GM04503 (cell line): Measurements from ENCODE around the gene DNTT.

ENCODE experiments used
- DNase-seq: peaks from one replicate; pipeline ENCODE4 v3.0.0-alpha.2; 2012; ENCODE audit warnings: low read depth

Gene DNTT

DNA sequence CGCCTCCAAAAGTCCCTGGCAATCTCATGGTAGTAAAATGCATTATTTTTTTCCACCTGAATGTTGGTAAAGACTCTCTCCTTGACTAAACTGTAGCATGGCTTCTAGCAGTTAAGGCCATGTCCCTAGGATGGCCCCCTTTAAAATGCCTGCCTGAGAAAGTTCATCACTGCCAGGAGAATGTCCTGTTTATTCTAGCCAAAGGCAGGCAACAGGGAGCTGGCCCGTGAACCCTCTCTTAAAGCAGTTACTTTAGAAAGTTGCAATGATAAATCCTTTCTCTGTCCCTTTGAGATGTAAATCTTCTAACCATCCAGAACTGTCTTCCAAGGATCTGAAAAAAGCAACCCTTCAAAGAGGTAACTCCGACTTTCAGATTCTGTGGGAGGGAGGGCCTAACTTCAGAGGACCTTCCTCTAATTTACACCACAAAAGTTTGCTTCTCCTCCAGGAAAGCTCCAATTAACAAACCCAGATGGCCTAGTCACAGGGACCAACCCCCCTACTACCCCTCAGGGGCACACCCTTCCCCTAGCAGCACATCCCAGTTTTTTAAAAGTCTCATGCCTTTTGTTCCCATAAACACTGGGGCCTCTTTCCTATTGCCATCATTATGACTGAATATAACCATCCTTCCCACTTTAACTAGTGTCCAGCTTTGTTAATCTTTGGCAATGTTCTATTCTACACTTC is 5.5 kb downstream of the DNTT start:
- no peak for DNase-seq

DNA sequence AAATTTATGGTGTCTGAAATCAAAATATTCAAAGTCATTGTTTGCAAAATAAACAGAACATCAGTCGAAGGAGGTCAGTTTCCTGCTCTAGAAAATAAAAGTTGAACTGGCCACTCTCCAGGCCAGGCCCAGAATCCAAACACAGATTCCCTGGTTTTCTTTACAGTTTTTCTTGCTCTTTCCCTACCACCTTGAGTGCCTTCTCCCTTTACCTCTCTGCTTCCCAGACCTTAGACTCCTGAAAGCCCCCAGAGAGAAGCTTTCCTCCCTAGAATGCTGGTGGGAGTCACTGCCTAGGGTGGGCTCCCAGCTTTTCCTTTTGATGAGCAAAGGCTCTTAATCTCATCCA is 6.1 kb downstream of the DNTT start:
- DNase-seq: no peak

DNA sequence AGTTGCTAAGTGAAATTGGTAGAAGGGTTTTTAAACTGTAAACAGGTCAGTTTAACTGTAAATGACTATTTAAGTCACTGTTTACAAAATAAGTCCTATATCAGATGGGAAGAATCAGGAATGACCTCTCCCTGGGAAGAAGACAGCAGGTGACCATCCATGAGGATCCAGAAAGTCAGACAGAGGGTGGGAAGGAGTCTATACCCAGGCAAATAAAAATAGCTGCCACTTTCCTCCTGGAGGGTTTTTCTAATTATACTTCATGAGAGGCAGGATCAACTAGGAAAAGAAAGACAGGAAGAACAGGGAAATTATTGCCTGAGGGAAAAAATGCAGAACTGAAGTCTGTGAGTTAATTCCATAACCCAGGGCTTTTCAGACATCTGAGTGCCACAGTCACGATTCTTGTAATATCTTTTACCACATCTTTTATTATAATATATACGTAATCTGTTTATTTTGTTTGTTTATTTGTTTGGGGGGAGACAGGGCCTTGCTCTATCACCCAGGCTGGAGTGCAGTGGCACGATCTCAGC is 7.0 kb downstream of the DNTT start:
- DNase-seq: no peak

DNA sequence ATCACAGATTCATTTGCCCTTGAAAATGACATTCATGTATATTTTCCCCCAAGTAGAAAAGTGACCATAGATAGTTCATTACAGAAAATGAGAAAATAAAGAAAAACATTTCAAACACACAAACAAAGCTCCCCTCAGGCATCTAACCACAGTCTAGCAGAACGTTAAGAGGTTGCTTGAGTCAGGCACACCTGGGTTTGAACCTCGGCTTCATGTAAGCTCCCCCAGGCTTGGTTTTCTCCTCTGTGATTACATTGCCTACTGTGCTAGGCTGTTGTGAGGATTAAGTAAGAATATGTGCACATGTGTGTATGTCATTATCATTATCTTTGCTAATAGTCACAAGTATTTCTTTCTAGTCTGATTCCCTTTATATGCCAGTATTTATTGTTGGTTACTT is 9.1 kb downstream of the DNTT start:
- DNase-seq: no peak

DNA sequence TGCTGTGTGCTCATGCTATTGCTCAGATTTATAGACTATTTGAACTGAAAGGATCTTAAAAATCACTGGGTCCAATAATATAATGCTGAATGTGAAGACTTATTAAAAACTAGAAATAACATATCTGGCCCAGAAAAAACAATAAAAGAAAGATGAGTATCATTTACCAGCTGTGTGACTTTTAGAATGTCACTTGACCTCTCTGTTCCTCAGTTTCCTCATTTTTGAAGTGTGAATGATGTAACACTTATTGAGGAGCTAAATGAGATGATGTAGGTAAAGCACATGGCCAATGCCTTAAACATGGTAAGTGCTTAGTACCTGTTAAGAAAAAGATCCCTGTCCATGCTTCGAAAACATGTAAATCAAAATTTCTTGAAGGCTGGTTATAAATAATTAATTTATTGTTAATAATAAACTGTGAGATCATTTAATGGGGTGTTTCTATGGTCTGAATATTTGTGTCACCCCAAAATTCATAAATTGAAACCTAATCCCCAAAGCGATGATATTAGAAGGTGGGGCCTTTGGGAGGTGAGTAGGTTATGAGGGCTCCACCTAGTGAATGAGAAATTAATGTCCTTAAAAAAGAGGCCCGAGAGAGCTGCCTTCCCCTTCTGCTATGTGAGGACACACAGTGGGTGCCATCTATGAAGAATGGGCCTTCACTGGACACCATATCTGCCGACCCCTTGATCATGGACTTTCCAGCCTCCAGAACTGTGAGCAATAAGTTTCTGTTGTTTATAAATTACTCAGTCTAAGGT is 13.0 kb downstream of the DNTT start:
- no peak for DNase-seq

DNA sequence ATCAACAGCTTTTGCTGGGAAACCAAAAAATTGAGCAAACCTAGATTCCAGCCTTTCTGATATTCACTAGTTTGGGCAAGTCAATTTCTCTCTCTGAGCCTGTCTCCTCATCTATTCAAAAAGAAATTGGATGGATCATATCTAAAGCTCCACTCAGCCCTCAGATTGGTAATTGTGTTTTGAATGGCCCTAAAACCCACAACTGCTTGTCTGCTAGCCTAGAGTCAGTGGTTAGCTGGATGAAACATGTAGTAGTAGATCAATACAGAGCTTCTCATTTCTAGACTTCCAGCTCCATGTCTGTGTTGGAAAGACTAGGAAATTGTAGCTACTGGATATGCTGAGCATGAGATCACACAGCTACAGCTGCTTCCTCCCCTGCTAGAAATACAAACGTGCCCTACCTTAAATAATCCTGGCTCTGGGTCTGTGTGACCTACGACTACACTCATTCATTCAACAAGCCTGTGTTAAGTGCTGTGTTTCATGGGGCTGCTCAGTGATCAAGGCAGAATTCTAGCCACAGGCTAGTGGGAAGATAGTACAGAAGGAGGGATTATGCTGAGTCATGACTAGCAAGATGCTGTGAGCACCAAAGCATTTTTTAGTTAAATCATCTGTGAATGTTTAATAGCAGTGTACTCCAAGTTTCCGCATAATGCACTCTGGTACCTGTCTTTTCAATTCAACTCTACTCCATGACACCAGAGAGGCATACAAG is 15.7 kb downstream of the DNTT start:
- no peak for DNase-seq

DNA sequence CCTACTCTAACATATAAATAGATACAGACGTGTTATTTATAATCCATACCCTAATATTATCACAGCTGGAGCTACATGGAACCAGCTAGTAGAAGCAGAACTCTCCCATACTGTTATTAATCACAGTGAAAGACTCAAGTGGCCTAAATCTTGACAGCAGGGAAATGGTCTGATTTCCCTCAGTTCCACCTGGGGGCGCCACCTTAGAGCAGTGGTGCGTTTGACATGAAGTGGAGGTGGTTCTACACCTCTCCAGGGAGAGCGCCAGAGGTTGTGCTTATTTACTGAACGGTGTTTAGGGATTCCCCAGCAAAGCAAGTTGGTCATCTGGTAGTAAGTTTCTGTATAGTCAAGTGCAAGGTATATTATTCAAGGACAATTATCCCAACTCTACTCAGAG is 17.6 kb downstream of the DNTT start:
- no peak for DNase-seq

DNA sequence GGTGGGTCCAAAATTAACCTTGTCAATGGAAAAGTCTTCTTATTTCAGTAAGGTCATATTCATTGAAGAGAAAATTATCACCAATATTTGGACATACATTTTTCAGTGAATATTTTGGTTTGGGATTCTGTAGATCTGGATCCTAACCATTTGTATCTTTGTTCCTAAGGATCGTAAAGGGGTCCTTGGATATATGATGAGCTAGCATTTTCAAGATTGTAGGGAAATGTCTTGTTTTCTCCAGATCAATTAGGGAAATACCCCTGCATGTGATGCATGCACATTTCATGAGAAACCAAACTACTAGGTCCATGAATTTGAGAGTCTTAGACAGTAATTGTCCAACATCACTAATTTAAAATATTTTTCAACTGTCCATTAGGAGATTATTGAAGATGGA is 18.0 kb downstream of the DNTT start:
- DNase-seq: no peak

DNA sequence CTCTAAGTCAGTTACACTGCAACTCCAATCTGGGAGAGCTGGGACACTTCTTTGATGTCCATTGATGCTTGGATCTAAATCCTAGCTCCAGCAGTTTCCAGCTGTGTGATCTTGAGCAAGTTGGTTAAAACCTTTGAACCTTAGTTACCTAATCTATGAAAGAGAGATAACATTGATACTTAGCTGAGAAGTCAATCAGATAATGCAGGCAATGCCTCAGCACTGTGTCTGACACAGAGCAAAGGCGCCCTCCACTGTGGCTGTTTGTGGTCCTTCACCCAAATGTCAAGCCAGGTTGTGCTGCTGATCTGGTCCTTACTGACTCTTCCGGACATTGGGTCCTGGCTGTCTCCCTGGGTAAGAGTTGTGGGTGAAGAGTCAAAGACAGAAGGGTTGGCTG is 20.2 kb downstream of the DNTT start:
- no peak for DNase-seq

DNA sequence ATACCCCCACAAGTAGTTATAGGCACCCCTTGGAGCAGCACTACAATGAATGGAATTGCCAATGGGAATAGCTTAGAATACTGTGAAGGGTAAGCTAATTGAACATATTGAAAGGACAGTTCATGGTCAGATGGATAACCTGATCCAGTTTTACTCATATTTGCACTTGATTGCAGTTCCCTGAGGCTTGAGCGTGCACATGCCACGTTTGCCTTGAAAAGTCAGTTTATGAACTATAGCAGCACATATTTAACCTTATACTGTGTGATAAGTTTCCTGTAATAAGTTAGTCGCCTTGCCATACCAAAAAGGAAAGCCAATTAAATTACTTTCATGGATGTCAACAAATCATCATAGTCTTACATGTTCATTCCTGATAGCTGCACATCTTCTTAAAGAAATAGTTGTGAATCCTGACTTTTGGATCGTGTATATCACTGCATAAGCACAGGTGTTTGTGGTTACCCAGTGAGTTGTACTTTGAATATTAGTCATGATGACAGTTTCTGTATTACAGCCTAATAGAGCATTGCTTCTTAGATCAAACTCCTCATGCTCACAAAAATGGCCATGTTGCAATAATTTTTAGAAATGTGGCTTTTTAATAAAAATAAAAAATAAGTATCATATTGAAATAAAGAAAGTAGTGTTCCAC is 21.6 kb downstream of the DNTT start:
- DNase-seq: no peak

DNA sequence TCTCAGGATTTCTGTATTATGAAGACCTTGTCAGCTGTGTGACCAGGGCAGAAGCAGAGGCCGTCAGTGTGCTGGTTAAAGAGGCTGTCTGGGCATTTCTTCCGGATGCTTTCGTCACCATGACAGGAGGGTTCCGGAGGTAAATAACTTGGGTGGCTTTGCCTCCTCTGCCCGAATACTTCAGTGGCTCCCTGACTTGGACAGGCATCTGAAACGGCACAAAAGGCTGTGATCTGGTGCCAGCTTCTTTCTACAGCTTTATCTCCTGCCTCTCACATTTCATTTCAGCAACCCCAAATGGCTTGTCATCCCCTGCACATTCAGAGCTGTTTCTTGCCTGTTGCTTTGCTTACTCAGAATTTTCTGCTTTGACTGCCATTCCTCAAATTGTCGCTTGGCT is 23.2 kb downstream of the DNTT start:
- DNase-seq: no peak

DNA sequence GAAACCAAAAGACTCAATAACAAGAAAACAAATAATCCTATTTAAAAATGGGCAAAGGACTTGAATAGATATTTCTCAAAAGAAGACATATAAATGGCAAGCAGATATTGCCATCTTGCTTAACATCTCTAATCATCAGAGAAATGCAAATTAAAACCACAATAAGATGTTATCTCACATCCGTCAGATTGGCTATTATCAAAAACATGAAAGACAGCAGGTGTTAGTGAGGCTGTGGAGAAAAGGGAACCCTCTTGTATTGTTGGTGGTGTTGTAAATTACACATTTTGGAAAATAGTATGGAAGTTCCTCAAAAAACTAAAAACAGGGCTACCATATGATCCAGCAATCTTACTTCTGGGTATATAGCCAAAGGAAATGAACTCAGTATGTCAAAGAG is 28.9 kb downstream of the DNTT start:
- DNase-seq: no peak

DNA sequence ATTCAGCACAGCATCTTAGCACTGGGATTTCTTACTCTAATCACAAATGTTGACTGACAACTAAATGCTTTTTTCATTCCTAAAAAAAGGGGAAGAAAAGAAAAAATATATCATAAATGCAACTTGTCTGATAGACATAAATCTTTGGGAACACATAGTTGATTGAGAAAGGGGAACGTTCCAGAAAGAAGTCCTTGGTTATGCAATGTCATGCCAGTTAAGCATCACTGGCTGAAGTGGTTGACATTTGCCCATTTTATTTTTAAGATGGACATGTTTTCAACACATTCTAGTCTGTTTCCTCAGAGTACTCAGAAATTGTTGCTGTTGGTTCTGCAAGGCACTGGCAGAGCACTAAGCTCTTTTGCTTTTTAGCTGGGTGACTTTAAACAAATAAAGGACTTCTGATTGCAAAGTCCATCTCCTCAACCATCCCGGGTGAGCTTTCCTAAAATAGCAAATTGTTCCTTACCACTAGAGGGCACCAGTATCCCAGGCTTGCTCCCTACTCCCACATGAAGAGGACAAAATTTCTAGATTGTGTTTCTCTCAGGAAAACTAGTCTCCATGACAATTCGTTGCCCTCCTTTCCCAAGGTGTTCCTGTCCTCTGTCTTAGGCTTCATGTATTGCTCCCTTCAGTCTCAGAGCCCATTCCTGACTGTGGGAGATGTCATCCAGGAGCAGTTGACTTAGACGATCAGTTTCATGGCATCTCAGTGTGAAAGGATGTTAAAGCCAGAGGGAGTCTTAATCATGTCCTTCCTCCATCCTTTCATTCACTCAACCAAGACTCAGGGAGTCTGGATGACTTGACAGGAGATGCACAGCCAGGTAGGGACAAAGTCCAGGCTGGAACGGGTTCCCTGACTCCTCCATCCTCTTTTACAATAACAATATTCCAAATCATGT is 30.6 kb downstream of the DNTT start:
- DNase-seq: peak; percentile 6

DNA sequence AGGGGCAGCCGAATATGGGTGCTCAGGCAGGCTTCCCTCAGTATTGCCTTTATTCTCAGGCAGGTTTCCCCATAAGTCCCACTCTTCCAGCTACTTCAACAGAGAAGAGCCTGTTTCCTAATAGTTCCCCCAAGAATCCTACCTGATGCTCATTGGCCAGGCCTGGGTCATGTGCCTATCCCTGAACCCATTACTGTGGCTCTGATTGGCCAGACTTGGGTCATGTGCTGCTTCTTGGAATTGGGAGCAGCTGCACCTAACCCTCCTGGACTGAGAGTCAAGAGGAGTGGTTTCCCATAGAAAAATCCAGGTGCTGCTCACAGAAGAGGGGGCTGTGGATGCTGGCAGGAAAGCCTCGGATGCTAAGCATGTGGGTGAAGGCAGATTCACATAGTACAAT is 32.9 kb downstream of the DNTT start:
- DNase-seq: no peak

DNA sequence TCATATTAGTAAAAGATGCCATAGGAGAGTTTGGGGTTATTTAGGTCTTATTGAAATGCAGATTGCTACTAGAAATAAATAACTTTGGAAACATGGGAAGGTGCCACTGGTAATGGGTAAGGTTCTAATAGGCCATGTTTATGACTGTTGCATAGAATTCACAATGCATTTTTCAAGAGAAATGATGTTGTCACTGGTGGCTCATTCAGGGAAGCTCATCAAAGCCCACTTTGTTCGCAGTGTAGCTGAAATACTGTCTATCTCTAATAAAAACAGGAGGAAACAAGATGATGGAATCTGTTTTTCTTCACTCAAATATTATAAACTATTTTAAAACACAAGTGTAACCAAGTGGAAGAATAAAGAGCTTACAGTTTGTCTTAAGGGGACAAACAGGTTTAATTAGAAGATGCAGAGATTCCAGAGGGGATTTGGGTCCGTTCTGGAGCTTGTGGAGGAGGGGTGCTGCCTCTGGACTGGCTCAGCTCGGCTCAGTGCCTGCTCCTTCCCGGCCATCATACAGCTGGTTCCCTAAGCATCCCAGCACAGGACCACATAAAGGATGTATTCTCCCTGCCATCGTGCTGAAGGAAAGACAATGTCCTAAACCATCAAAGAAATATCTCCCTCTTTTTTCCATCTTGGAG is 34.2 kb downstream of the DNTT start:
- no peak for DNase-seq

DNA sequence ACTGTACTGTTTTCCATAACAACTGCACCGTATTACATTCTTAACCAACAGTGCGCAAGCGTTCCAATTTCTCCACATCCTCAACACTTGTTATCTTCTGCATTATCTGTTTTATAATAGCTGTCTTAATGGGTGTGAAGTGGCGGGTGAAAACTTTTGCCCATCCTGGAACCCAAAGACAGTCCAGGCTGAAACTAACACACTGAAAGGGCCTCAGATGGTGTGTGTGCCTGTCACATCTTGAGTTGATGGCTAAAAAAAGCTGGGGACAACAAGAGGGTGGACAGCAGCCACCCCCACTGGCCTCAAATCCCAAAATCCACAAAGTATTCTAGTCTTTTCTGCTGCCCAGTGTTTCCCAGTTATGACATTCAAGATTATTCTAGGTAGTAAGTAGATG is 35.1 kb downstream of the DNTT start:
- DNase-seq: no peak

DNA sequence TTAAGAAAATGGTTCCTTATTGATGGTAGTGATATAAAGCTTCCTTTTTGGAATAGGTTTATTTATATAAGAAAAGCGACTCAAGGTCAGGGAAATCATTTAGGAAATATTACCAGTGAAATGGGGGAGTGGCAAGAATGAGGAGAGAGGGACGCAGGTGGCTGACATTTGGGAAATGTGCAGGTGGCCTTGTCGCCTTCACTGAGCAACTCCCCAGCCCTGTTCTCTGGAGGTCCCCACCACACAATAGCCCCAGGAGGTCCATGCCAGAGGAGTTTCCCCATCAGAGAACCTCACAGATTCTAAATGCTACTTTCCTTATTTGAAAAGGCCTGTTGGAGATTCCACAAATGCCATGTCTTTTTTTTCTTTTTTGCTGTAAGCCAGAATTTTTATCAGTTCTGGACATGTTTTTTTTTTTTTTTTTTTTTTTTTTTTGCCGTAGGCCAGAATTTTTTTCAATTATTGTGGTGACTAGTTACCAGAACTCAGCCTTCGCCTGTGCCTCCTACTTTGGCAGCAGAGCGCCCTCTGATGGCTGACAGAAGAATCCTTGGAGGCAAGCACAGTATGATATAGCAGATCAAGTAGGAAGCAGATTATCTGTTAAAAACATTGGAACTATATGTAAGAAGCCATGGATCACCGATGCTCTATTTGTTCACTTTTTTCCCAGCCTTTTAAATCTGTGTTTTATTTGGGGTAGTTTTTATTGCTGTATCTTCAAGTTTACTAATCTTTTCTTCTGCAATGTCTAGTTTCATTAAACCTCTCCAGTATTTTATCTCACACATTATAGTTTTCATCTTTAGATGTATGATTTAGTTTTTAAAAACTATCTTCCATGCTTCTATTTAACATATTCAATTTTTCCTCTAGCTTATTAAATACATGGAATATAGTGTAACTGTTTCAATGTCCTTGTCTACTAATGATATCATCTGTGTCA is 36.0 kb downstream of the DNTT start:
- peak; percentile 8 for DNase-seq

DNA sequence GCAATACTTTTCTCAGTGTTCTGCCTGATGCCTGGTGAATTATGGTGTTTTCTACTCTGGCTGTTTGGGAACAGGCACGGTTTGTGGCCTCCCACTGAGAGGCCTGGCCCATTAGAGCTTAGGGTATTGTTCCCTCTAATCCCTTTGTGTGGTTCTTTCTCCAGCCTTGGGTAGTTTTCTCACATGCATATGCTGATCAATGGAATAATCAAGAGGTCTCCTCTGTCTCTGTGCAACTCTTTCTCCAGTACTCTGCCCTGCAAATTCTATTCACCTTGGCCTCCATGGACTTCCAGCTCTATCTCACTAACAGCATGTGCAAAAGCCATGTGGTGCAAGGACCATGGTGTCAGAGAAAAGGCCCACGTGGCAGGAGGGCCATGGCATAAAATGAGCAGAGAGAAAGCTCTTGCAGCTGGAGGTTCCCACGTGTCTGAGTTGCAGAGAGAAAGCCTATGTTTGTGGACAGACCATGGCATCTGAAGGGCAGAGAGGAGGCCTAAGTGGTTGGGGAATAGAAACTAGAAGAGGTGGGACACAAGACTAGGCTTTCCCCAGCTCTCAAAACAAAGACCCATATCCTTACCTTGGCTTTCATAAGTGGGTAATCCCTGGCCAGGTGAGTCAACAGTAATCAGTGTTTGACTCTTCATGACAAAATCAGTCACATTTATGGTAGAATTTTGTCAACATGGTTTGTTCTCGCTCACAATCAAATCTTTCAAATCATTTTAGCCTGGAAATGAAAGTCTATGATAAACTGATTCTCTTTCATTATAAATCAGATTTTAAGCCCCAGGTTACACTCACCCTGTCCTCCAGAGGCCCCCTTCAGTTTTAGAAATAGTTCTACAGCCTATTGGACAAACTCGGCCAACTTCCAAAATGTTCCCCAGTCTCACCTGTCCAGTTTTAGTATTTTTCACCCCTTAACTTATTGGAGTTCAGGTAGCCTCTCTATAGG is 37.3 kb downstream of the DNTT start:
- DNase-seq: no peak

DNA sequence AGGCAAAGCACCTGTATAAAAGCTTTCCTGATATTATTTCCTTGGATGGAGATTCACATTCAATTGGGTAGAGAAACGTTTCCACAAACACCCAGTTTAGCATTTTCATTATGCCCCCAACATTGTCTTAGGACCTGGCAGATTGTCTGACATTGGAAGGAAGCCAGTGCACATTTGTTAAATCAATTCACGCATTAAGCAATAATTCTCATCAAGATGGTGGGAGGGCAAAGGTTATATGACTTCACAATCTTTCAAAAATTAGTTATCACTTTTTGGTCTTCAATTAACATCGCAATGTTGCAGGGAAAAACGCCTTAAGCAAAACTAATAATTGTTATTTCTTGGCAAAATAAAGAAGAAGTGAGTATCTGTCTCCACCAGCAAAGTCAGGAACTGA is 38.2 kb downstream of the DNTT start:
- DNase-seq: no peak
